Activated T-cell treated with anti-CD3 and anti-CD28 coated beads, Interleukin-2, amount 50 U/mL, for 72 hours (primary cell): ENCODE measurements around the gene UBXN10. TPM values are rescaled to one million over a fixed set of nuclear protein-coding genes. Genes with fewer than 3 reads are reported as not detected.

Experiments used
- ATAC-seq, 2 donors: fragments of 150-1000 bp; cut with Tn5 transposase; replicated peaks in 1 of 2; 2 replicates each; pipeline ENCODE4 v1.10.0; 2021; ENCODE audit warnings: moderate library complexity in 2 of 2, mild to moderate bottlenecking in 1 of 2
- DNase-seq, 2 donors: peaks; one replicate each; pipeline ENCODE4 v3.0.0; 2021 to 2022; ENCODE audit warnings: mixed read lengths in 1 of 2
- H3K27ac Mint-ChIP-seq: one replicate; pipeline ENCODE4 v1.8.0; 2022; ENCODE audit warnings: mild to moderate bottlenecking, moderate library complexity, mixed read lengths
- H3K27me3 Mint-ChIP-seq: one replicate; pipeline ENCODE4 v1.8.0; 2022; ENCODE audit warnings: low read depth, mixed read lengths
- H3K36me3 Mint-ChIP-seq, 2 donors: one replicate each; pipeline ENCODE4 v1.8.0; 2022; ENCODE audit warnings: mixed read lengths in 2 of 2, mild to moderate bottlenecking in 1 of 2; ENCODE audit not compliant: insufficient read depth in 2 of 2
- H3K4me1 Mint-ChIP-seq: one replicate; pipeline ENCODE4 v1.8.0; 2022; ENCODE audit warnings: low read depth, mixed read lengths
- H3K4me3 Mint-ChIP-seq, 2 donors: one replicate each; pipeline ENCODE4 v1.8.0; 2022; ENCODE audit warnings: mild to moderate bottlenecking in 2 of 2, mixed read lengths in 2 of 2, moderate library complexity in 2 of 2
- H3K9me3 Mint-ChIP-seq, 2 donors: one replicate each; pipeline ENCODE4 v1.8.0; 2022; ENCODE audit warnings: mixed read lengths in 2 of 2
- total RNA-seq, 2 donors: library from RNA; stranded (reverse); gene quantifications; one replicate each; pipeline ENCODE4 v1.2.3, GENCODE V29; 2022

UBXN10 gene
- total RNA-seq, 2 donors from 2014 or later, result 0.91 to 0.93 TPM

DNA sequence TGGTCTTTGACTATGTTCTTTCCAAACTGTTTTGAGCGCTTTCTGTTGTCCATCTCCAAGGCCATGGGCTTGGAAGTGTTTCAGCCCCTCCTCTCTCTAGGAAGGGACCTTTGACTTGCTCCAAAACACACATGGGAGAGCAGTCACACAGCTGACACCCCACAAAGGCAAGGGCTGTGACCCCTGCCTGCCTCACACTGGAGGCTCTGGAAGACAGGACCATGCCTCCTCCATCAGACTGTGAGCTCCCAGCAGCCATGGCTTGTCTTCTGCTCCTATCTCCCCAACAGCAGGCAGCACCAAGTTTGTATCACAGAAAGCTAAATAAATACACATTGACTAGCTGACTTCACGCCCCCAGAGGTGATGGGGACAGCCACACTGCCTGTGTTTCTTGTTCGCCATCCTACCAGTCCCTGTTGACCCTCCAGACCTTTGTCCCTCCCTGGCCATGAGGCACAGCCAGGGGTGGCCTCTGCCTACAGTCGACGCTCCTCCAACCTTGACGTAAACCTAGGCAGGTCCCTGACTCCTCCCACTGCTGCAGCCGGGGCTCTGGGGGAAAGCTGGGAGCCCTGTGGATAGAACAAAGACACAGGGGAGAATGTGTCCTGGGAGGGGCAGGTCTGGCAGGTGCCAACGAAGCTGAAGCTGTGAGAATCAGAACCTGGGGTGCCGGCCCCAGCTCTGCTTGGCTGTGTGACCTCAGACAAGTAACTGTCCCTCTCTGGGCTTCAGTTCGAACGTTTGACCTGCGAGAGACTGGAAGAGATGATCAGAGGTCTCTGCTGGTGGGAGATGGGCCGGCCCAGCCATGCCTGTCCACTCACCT lies 41.9 kb upstream of the UBXN10 start:
- H3K27ac Mint-ChIP-seq, result no peak overlapping the region
- H3K9me3 Mint-ChIP-seq, result no peaks in the 10 kb centered on the region
- H3K4me1 Mint-ChIP-seq, result no peaks in the 10 kb centered on the region
- ATAC-seq (no peak), DNase-seq (no peak)
- no peak overlapping the region for H3K4me3 Mint-ChIP-seq
- no peaks in the 10 kb centered on the region for H3K36me3 Mint-ChIP-seq
- peaks cover 8% of the 10 kb centered on the region for H3K27me3 Mint-ChIP-seq

DNA sequence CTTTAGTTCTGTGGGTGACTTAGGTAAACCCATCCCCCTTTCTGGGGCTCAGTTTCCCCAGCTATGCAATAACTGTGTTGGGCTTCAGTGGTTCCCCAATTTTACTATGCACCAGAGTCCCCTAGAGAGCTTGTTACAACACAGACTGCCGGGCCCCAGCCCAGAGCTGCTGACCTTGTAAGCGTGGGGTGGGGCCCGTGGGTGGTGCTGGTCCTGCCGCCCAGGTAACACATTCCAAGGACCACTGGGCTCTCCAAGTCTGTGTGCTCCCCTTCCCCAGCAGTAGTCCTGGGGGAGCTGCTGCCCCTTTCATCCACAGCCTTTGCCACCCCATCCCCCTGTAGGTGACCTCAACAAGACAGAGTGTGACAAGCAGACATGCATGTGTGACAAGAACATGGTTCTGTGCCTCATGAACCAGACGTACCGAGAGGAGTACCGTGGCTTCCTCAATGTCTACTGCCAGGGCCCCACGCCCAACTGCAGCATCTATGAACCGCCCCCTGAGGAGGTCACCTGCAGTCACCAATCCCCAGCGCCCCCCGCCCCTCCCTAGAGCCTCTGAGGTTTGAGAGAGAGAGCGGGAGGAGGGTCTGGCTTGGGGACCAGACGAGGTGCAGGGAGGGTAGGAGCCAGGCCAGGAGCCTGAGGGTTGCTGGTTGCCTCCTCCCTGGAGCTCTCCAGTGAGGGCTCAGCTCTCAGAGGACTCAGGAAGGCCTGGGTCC lies 37.9 kb upstream of the UBXN10 start:
- H3K27me3 Mint-ChIP-seq, result peaks cover 4% of the 10 kb centered on the region
- no peak overlapping the region for H3K27ac Mint-ChIP-seq
- ATAC-seq, result no peak
- no peak for DNase-seq
- H3K4me3 Mint-ChIP-seq, result no peak overlapping the region
- H3K36me3 Mint-ChIP-seq, result no peaks in the 10 kb centered on the region
- H3K4me1 Mint-ChIP-seq, result peaks cover 9% of the 10 kb centered on the region
- no peaks in the 10 kb centered on the region for H3K9me3 Mint-ChIP-seq

DNA sequence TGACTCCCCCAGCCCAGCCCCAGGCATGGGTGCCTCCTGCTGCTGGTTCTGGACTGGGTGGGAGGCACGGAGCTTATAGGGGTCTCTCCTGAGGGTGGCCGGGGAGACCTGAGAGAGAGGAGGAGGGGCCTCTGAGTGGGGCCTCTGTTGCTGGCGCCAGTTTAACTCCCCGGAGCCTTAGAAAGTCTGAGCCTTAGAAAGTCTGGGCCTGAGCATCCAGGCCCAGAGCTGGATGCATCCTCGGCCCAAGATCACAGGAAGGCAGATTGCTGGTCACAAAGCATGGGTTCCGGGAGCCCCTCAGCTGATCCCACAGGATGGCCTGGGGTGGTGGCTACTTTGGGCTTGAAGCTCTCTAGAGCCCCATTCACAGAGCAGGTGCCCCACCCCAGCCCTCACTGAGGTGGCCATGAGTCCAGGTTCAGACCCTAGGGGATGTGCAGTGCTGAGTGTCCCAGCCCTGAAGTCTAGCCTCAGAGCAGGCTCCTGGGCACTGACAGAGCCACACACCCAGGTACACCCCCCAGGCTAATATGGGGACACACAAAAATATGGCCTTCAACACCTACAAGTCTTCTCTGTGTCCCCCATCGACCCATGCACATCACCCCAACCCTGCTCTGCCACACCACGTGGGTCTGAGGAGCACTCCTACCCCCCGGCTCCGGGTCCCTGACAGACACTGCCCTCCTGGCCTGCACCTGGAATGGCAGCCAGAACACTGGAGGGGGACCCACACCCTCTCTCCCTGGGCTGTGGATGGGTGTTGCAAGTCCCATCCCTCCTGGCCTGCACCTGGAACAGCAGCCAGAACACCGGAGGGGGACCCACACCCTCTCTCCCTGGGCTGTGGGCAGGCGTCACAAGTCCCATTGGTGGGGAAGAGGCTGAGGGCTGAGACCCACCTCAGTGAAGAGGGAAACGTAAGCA lies 37.1 kb upstream of the UBXN10 start:
- ATAC-seq (no peak), DNase-seq (no peak)
- H3K4me1 Mint-ChIP-seq, result peaks cover 9% of the 10 kb centered on the region
- no peak overlapping the region for H3K27ac Mint-ChIP-seq
- H3K27me3 Mint-ChIP-seq, result peaks cover 4% of the 10 kb centered on the region
- H3K4me3 Mint-ChIP-seq, result no peak overlapping the region
- H3K36me3 Mint-ChIP-seq, result no peaks in the 10 kb centered on the region
- H3K9me3 Mint-ChIP-seq, result no peaks in the 10 kb centered on the region

DNA sequence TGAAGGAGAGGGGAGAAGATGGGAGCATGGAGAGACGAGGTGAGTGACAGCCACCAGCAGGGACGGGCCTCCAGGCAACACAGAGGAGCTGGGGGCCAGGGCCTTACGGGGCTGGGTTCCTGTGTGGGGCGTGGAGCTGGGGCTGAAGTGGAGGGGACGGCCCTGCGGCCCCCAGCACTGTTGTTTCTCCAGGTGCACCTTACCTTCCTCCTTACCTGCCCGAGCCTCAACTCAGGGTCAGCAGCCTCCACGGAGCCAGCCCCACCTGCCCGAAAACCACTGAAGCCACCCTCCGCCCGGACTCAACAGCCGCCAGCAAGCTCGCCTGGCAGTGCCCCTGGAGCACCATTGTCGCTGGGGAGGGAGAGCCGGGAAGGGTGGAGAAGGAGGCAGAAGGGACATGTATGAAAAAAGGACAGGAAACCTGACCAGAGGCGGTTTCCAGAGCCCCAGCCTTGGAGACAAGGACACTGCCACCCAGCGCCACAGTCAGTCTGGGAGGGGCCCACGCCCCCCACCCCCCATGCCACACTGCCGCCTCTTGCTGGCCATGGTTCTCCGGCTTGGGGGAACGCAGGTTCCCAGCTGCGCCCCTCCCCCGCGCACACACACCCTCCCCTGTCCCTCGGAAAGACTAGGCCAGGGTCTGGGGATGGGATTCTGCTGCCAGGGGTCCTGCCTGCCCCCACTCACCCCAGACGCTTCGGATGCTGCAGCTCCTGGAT lies 36.1 kb upstream of the UBXN10 start:
- DNase-seq (no peak), ATAC-seq (no peak)
- peaks cover 4% of the 10 kb centered on the region for H3K27me3 Mint-ChIP-seq
- H3K27ac Mint-ChIP-seq, result no peak overlapping the region
- H3K9me3 Mint-ChIP-seq, result no peaks in the 10 kb centered on the region
- no peak overlapping the region for H3K4me3 Mint-ChIP-seq
- no peaks in the 10 kb centered on the region for H3K36me3 Mint-ChIP-seq
- H3K4me1 Mint-ChIP-seq, result peaks cover 17% of the 10 kb centered on the region

DNA sequence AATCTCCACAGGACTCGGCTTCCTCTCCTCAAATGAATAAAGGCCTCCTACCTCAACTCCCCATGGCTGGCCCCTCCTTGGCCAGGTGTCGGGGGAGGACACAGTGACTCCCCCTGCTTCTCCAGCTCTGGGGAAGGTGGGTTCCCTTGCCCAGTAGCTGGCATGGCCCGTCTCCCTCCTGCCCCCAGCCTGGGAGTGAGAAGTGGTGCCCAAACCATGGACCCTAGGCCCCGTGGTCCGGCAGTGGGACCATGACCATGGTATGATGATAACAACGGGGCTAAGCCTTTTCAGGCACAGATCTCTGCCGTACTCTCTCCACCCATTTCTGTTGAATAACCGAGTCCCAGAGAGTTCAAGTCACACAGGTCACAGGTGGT lies 35.6 kb upstream of the UBXN10 start:
- Mint-ChIP-seq H3K36me3 (no peaks in the 10 kb centered on the region), H3K4me1 (peaks cover 19% of the 10 kb centered on the region), H3K27me3 (peaks cover 4% of the 10 kb centered on the region), H3K27ac (no peak overlapping the region), H3K4me3 (no peak overlapping the region), H3K9me3 (no peaks in the 10 kb centered on the region)
- DNase-seq (no peak), ATAC-seq (no peak)

DNA sequence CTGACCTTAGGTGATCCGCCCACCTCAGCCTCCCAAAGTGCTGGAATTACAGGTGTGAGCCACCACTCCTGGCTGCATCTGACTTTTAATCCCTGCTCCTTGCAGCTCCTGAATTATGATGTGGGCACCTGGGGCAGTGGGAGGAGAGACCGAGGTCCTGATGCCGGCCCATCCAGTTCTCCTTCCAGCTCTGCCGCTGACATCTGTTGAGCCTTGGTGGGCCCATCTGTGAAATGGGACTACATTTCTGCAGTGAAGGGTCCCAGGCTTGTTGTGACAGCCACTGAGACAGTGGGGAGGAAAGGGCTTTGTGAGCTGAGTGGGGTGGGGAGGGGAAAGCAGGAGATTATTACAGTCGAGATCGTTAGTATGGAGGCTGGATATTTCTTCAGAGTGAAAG lies 34.9 kb upstream of the UBXN10 start:
- ATAC-seq, result no peak
- Mint-ChIP-seq H3K27me3 (peaks cover 4% of the 10 kb centered on the region), H3K36me3 (no peaks in the 10 kb centered on the region), H3K9me3 (no peaks in the 10 kb centered on the region), H3K27ac (no peak overlapping the region), H3K4me1 (peaks cover 19% of the 10 kb centered on the region), H3K4me3 (no peak overlapping the region)
- no peak for DNase-seq

DNA sequence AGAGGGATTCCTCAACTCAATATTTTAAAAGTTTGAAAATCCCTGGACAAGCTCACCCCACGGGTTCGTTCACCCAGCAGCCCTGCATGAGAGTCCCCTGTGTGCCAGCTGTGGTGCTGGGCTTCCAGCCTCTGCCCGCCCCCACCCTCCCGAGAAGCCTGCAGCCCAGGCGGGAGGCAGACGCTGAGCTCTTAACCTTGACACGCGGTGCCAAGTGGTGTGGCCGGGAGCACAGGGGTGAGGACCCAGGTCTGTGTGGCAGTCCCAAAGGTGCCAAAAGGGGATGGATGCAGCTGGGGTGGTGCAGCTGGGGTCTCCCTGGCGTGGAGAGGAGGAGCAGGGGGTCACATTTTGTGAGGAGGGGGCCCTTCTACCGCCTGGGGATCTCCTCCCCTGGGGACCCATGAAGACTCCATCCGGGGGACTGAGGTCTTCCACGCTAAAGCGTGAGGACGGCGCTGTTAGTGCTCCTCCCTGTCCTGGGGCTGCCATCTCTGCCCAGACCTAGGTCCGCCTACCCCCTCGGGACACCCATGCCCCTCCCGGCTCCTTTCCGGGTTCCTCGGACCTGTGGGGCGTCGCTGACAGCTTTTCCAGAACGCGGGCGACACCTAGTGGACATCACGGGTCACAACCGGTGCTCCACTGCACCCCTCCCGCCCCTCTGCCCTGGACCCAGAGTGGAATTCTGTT lies 33.8 kb upstream of the UBXN10 start:
- DNase-seq (peak; percentile 82 to 83), ATAC-seq (peak; percentile 91 to 93)
- peak overlapping the region; percentile 72 to 81 for H3K4me3 Mint-ChIP-seq
- no peaks in the 10 kb centered on the region for H3K36me3 Mint-ChIP-seq
- H3K9me3 Mint-ChIP-seq, result no peaks in the 10 kb centered on the region
- H3K27me3 Mint-ChIP-seq, result peaks cover 4% of the 10 kb centered on the region
- no peak overlapping the region for H3K27ac Mint-ChIP-seq
- H3K4me1 Mint-ChIP-seq, result peaks cover 19% of the 10 kb centered on the region

DNA sequence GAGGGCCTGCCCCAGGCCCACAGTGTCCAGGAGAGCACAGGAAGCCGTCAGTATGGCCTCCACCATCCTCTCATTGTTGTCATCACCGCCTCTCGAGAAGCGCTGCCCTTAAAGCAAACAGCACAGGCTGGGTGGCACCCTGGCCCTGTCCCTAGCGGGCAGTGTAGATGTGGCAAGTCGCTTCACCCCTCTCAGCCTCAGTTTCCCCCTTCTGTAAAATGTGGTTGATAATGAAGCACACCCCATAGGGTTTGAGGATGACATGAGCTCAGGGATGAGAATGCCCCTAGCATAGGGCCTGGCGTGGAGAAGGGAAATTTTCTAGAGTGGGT lies 33.3 kb upstream of the UBXN10 start:
- H3K27me3 Mint-ChIP-seq, result peaks cover 4% of the 10 kb centered on the region
- DNase-seq, result no peak
- H3K4me3 Mint-ChIP-seq, result peak overlapping the region in 1 of 2 donors; percentile 81
- H3K36me3 Mint-ChIP-seq, result no peaks in the 10 kb centered on the region
- H3K27ac Mint-ChIP-seq, result no peak overlapping the region
- H3K4me1 Mint-ChIP-seq, result peaks cover 19% of the 10 kb centered on the region
- no peaks in the 10 kb centered on the region for H3K9me3 Mint-ChIP-seq
- peak; percentile 30 to 44 for ATAC-seq

DNA sequence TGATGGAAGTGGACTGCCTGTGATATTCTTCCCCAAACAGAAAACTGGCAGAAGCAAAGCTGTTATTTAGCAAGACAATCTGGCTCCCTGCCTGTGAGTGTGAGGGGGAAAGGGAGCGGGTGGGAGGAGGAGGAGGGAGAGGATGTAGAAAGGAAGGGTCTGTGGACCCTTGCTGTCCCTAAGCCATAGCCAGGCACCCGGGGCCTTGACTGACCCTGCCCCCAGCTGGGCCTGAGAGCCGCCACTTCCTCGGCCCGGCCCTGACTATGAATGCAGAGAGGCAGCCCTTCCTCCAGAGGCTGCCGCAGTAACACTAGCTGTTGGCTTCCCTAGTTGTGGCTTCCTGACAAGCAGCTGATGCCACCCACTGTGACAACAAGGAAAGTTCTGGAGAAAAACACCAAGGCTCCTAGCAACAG lies 32.9 kb upstream of the UBXN10 start:
- H3K9me3 Mint-ChIP-seq, result no peaks in the 10 kb centered on the region
- DNase-seq (no peak), ATAC-seq (no peak)
- peaks cover 19% of the 10 kb centered on the region for H3K4me1 Mint-ChIP-seq
- H3K36me3 Mint-ChIP-seq, result no peaks in the 10 kb centered on the region
- no peak overlapping the region for H3K4me3 Mint-ChIP-seq
- no peak overlapping the region for H3K27ac Mint-ChIP-seq
- H3K27me3 Mint-ChIP-seq, result peaks cover 4% of the 10 kb centered on the region

DNA sequence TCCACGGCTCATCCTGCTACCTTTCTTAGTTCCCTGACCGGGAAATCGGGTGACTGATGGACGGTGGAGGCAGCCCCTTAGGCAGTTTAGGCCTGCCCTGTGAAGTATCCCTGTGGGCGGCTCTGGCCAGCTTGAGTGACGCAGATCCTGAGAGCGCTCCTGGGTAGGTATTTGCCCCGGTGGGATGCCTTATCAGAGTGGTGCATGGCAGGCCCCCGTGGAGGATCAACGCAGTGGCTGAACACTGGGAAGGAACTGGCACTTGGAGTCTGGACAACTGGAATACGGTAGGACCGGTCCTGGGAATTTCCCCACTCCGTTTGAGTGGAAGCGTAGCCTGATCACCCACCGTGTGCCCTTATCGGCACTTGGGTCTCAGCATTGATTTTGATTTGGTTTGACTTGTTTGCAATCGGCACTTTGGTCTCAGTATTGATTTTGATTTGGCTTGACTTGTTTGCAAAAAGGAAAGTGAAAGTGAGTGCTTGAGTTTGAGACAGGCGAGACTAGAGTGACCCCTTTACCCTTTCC lies 31.5 kb upstream of the UBXN10 start:
- H3K9me3 Mint-ChIP-seq, result peaks cover 0 to 5% of the 10 kb centered on the region in 2 donors
- ATAC-seq (no peak), DNase-seq (no peak)
- H3K4me3 Mint-ChIP-seq, result peak overlapping the region; percentile 43 to 66
- peaks cover 4% of the 10 kb centered on the region for H3K27me3 Mint-ChIP-seq
- H3K4me1 Mint-ChIP-seq, result peaks cover 19% of the 10 kb centered on the region
- peaks cover 2 to 3% of the 10 kb centered on the region in 2 donors for H3K36me3 Mint-ChIP-seq
- peak overlapping the region; percentile 58 for H3K27ac Mint-ChIP-seq

DNA sequence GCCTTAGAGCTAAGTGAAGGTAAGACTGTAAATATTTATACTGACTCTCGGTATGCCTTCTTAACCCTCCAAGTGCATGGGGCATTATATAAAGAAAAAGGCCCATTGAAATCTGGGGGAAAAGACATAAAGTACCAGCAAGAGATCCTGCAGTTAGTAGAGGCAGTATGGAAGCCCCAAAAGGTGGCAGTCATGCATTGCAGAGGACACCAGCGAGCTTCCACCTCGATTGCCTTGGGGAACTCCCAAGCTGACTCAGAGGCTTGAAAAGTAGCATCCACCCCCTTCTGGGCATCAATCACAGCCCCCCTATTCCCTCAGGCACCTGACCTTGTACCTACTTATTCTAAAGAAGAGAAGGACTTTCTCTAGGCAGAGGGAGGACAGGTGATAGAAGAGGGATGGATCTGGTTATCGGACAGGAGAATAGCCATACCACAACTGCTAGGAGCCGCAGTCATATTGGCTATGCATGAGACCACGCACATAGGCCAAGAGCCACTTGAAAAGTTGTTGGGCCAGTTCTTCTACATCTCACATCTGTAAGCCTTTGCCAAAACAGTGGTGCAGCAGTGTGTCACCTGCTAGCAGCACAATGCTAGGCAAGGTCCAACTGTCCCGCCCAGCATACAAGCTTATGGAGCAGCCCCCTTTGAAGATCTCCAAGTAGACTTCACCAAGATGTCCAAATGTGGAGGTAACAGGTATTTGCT lies 27.4 kb upstream of the UBXN10 start:
- peaks cover 10% of the 10 kb centered on the region for H3K4me1 Mint-ChIP-seq
- no peaks in the 10 kb centered on the region for H3K27me3 Mint-ChIP-seq
- no peak overlapping the region for H3K27ac Mint-ChIP-seq
- peaks cover 0 to 16% of the 10 kb centered on the region in 2 donors for H3K9me3 Mint-ChIP-seq
- no peak overlapping the region for H3K4me3 Mint-ChIP-seq
- H3K36me3 Mint-ChIP-seq, result peaks cover 11 to 12% of the 10 kb centered on the region in 2 donors
- DNase-seq (no peak), ATAC-seq (no peak)
